Common myeloid progenitor, CD34-positive (primary cell): ENCODE results near the gene SUGCT.

Experiments used
- CTCF ChIA-PET: fragments of 350-600 bp; sonication (Branson Sonifier 250); formaldehyde crosslinking; loops from one replicate; lab custom pipeline; 2021; ENCODE audit warnings: antibody characterized with exemption; lab: Charles Lee
- POLR2A ChIA-PET: fragments of 350-600 bp; sonication (Branson Sonifier 250); formaldehyde crosslinking; loops from one replicate; lab custom pipeline; 2021; ENCODE audit warnings: antibody characterized with exemption; lab: Charles Lee
- DNase-seq, 3 donors: peaks; one replicate each; pipeline versions ENCODE4 v3.0.0 to v3.0.0-alpha.2; 2013
- H3K27ac ChIP-seq, 2 experiments: 1 replicate in 1 of 2; 2 replicates in 1 of 2; pipeline ENCODE4 v1.7.0; 2013; ENCODE audit warnings: inconsistent platforms in 2 of 2, low read length in 2 of 2, mild to moderate bottlenecking in 2 of 2, low read depth in 1 of 2, moderate library complexity in 1 of 2; ENCODE audit not compliant: severe bottlenecking in 2 of 2, insufficient read depth in 1 of 2, poor library complexity in 1 of 2
- H3K27me3 ChIP-seq, 5 experiments: replicated peaks in 2 of 5; 1 replicate in 3 of 5; 2 replicates in 2 of 5; pipeline versions ENCODE4 v1.6.1 to v1.7.0; 2013; ENCODE audit warnings: low read length in 4 of 5, mild to moderate bottlenecking in 2 of 5, moderate library complexity in 2 of 5, inconsistent platforms in 1 of 5; ENCODE audit not compliant: insufficient read depth in 5 of 5, control insufficient read depth in 4 of 5
- H3K36me3 ChIP-seq, 4 experiments: 1 replicate in 2 of 4; 2 replicates in 2 of 4; pipeline versions ENCODE4 v1.6.1 to v1.7.0; 2013; ENCODE audit warnings: low read length in 3 of 4, control low read depth in 1 of 4, mild to moderate bottlenecking in 1 of 4; ENCODE audit not compliant: control insufficient read depth in 4 of 4, insufficient read depth in 4 of 4
- H3K4me1 ChIP-seq, 4 experiments: 1 replicate in 3 of 4; 2 replicates in 1 of 4; pipeline versions ENCODE4 v1.6.1 to v1.7.1; 2013; ENCODE audit warnings: low read length in 3 of 4, mild to moderate bottlenecking in 3 of 4, control low read depth in 1 of 4, inconsistent platforms in 1 of 4, moderate library complexity in 1 of 4; ENCODE audit not compliant: control insufficient read depth in 4 of 4, insufficient read depth in 4 of 4; ENCODE audit errors: control extremely low read depth in 1 of 4
- H3K4me3 ChIP-seq, 7 experiments: 1 replicate in 4 of 7; 2 replicates in 3 of 7; pipeline versions ENCODE4 v1.5.1 to v1.7.0; 2013; ENCODE audit warnings: mild to moderate bottlenecking in 7 of 7, low read length in 6 of 7, moderate library complexity in 6 of 7, inconsistent platforms in 2 of 7, low read depth in 2 of 7, control low read depth in 1 of 7; ENCODE audit not compliant: insufficient read depth in 4 of 7, control insufficient read depth in 1 of 7; ENCODE audit errors: extremely low read depth in 1 of 7
- H3K9me3 ChIP-seq, 5 experiments: 1 replicate in 4 of 5; 2 replicates in 1 of 5; pipeline versions ENCODE4 v1.6.1 to v1.7.1; 2013; ENCODE audit warnings: low read length in 4 of 5, mild to moderate bottlenecking in 2 of 5, inconsistent platforms in 1 of 5, low read depth in 1 of 5, moderate library complexity in 1 of 5; ENCODE audit not compliant: control insufficient read depth in 4 of 5, insufficient read depth in 2 of 5; ENCODE audit errors: control extremely low read depth in 1 of 5
- WGBS: methylation state at CpG from one replicate; pipeline ENCODE4 v1.1.5; 2013; ENCODE audit not compliant: insufficient coverage; 5-methylcytosine and 5-hydroxymethylcytosine counted together

The SUGCT gene

DNA sequence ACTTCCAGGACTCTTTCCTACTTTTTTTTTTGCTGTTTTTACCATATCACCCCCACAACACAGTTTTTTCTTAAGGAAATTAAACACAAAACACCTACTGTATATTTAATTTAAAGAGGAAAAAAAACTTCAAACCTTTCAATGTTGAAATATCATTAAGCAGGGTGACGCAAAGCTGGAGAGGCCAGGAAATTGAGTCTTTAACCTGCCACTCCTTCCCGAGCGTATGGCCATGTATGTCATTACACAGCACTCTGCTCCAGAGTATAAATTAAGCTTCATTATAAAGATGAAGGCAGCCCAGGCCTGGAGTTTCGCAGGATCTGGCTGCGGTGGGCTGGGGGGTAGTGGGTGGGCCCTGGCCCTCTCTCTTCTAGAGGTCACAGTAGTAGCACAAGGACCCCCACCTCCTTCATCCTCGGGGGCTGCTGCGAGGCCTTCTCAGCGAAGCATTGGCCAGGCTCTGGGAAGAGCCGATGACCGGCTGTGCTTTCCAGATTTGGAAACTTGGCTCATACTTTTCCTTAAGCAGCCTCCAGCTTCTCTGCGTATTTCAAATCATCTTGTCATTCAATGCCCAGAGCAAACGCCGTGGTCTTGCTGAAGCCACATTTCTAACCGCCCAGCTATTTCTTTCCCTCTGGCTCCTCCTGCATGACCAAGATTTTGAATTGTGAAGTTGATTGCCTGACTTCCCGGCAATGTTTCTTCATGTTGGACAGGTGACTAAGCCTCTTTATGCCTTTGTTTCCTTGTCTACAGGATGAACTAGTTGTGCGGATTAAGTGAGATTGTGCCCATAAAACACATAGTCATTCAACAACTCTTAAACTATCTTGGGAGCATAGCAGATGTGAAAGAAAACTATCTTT lies 765.1 kb downstream of the SUGCT start:
- CTCF ChIA-PET = no interaction called here
- POLR2A ChIA-PET = no interaction called here
- no peaks in the 10 kb centered on the region for H3K36me3 ChIP-seq
- H3K4me1 ChIP-seq = no peaks in the 10 kb centered on the region
- no peak overlapping the region for H3K27ac ChIP-seq
- no peak overlapping the region for H3K4me3 ChIP-seq
- peaks cover 0 to 8% (median 0%) of the 10 kb centered on the region in 5 experiments for H3K9me3 ChIP-seq
- WGBS = 96% methylated on average over 12 of the region's 16 CpGs
- DNase-seq = no peak
- no peaks in the 10 kb centered on the region for H3K27me3 ChIP-seq

DNA sequence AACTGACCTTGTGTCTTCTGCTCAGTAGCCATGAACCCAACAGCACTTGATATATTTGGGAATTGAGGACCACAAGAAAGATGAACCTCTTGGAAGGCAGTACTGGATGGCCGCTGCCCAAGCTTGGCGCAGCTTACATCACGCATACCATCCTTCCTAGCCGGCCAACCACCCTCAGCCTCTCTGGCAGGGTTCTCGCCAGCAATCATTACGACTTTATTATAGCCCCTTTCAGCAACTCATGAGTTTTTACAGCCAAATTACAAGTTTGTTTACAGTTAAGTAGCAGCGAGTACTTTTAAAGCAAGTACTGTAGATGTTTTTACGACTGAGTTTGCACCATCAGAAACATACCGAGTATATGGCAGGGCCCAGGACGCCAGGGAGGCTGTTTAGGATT lies 769.1 kb downstream of the SUGCT start:
- Histone ChIP-seq H3K9me3 (no peaks in the 10 kb centered on the region), H3K27ac (no peak overlapping the region), H3K27me3 (no peaks in the 10 kb centered on the region), H3K4me1 (no peaks in the 10 kb centered on the region), H3K4me3 (no peak overlapping the region), H3K36me3 (no peaks in the 10 kb centered on the region)
- WGBS = 94% methylated on average over 10 of the region's 10 CpGs
- CTCF ChIA-PET = no interaction called here
- DNase-seq = no peak
- POLR2A ChIA-PET = no interaction called here

DNA sequence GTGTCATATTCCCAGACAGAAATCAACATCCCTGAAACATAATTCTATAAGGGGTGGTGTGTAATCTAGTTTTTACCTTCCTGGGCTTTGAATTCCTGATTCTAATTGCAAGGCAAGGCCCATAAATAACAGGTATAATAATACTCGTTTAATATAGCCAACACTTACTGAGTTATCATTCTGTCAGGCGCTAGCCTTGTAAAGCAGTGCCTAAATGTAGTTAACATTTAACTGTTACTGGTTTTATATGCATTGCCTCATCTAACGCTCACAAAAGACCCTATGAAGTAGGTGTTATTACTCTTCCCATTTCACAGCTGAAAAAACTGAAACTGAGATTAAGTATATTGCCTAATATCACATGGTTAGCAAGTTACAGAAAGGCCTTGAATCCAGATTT lies 772.5 kb downstream of the SUGCT start:
- CTCF ChIA-PET = no interaction called here
- H3K27me3 ChIP-seq = no peaks in the 10 kb centered on the region
- no peaks in the 10 kb centered on the region for H3K9me3 ChIP-seq
- DNase-seq = no peak
- POLR2A ChIA-PET = no interaction called here
- H3K4me3 ChIP-seq = no peak overlapping the region
- no peaks in the 10 kb centered on the region for H3K36me3 ChIP-seq
- no CpG with 5 or more reads among the region's 3 CpGs for WGBS
- H3K27ac ChIP-seq = no peak overlapping the region
- H3K4me1 ChIP-seq = no peaks in the 10 kb centered on the region

DNA sequence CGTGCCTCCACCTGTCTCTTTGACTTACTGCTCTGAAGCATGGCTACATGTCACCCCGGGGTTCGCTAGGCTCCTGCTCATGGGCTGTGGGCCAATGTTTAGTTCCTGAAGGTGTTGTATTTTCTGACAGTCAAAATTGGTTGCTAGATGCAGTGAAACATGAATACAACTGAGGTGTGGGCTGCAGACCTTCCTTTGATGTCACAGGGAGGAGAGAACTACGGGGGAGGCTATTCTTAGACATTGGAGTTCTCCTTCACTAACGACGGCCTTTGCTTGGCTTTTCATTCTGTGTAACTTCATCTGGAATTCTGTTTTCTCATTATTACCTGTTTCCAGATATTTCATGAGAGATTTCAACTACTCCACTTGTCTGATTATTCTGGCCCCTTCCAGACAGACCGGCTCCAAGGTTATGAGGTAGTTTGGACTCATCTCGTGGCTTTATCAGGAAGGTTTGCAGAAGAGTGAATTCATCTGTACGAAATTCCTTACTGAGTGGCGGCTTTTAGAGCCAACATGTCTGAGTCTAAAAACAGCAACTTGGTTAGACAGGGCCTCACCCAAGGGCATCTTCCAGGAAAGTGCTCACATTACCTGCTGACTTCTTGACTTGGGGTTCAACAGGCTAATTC lies 774.7 kb downstream of the SUGCT start:
- POLR2A ChIA-PET = no interaction called here
- Histone ChIP-seq H3K4me3 (no peak overlapping the region), H3K27me3 (no peaks in the 10 kb centered on the region), H3K27ac (no peak overlapping the region), H3K4me1 (no peaks in the 10 kb centered on the region), H3K36me3 (no peaks in the 10 kb centered on the region), H3K9me3 (no peaks in the 10 kb centered on the region)
- 98% methylated on average over 9 of the region's 10 CpGs for WGBS
- no peak for DNase-seq
- CTCF ChIA-PET = no interaction called here
